Fibroblast of peridontal ligament (primary cell): ENCODE results near the gene SLIT3.
A peak's percentile ranks its signal among the peaks of the same experiment; 100 is the strongest.
"Not testable (repeated sequence)": the region's sequence is repeated elsewhere in the genome, so short reads cannot be mapped to it uniquely, and the experiment has no call there.

Experiments
- DNase-seq: peaks from one replicate; pipeline ENCODE4 v3.0.0-alpha.2; 2010; ENCODE audit errors: extremely low read depth

Gene SLIT3

DNA sequence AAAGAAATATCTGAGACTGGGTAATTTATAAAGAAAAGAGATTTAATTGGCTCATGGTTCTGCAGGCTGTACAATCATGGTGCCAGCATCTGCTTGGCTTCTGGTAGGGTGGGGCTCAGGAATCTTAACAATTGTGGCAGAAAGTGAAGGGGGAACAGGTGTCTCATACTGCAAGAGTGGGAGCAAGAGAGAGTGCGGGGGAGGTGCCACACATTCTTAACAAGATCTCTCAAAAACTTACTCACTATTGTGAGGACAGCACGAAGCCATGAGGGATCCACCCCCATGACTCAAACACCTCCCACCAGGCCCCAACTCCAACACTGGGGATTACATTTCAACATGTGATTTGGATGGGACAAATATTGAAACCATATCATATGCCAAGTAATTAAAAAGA is 651.6 kb downstream of the SLIT3 start:
- no peak for DNase-seq

DNA sequence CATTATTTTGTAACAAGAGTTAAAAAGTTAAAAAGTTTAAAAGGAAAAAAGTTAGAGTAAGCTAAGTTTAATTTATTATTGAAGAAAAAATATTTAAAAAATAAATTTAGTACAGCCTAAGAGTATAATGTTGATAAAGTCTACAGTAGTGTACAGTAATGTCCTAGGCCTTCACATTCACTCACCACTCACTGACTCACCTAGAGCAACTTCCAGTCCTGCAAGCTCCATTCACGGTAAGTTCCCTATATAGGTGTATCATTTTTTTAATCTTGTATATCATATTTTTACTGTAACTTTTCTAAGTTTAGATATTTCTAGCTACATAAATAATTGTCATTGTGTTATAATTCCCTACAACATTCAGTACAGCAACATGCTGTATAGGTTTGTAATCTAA is 652.4 kb downstream of the SLIT3 start:
- no peak for DNase-seq

DNA sequence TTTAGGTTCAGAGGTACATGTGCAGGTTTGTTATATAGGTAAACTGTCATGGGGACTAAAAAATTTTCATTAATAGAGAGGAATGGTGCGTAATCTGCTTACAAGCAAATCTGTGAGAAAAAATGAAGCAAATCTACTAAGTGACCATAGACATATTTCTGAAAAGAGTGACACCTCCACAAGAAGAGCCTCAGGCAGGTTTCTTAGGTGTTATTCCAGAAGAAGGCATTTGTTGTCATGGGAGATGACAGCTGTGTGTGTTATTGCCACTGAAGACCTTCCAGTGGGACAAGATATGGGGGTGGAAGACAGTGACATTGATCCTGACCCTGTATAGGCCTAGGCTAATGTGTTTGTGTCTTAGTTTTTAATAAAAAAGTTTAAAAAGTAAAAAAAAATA is 652.9 kb downstream of the SLIT3 start:
- no peak for DNase-seq

DNA sequence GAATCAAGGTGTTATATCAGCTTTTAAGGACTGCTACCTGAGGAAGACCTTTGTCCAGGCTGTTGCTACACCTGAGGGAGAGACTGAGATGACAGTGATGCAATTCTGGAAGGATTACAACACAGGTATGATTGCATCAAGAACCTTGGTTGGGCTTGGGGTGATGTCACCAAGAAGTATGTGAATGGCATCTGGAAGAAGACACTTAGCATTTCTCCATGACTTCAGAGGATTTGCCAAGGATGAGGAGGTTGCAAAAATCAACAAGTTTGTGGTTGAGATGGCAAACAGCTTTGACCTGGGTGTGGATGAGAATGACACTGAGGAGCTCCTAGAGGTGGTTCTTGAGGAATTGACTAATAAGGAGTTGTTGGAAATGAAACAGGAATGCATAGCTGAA is 653.9 kb downstream of the SLIT3 start:
- no peak for DNase-seq

DNA sequence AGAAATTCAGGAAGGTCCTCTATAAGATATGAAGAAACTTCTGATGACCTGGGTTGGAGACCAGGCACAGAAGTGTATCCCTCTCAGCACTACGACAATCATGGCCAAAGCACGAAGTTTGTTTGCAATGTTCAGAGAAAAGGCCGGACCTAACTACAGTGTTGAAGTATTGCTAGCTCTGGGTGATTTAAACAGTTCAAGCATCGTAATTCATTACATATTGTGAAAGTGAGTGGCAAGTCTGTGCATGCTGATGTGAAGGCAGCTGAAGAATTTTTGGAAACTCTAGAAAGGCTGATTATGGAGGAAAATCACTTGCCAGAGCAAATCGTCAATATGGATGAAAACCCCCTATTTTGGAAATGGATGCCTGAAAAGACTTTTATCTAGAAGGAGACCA is 654.6 kb downstream of the SLIT3 start:
- peak; percentile 25 for DNase-seq

DNA sequence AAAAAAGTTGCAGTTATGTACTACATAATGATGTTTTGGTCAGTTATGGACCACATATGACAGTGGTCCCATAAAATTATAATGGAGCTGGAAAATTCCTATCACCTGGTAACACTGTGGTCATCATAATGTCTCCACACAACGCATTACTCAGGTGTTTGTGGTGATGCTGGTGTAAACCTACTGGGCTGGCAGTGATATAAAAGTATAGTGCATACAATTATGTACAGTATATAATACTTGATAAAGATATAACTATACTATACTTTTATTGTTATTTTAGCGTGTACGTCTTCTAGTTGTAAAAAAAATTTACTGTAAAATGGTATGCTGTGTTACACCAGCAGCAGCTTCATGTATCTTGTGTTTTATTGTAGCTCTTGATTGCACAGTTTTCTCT is 655.7 kb downstream of the SLIT3 start:
- DNase-seq = no peak

DNA sequence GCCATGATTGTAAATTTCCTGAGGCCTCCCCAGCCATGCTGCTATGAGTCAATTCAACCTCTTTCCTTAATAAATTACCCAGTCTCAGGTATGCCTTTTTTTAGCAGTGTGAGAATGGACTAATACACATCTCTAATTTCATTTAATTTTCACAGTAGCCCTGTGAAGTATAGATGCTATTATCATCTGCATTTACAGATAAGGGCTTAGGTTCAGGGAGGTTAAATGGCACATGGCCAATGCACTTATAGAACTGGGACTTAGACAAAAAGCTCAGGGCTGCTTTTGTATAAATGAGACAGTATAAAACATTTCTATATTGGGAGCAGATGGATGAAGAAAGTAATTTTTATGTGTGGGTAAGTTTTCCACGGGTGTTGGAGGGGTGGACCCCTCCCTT is 658.9 kb downstream of the SLIT3 start:
- no peak for DNase-seq

DNA sequence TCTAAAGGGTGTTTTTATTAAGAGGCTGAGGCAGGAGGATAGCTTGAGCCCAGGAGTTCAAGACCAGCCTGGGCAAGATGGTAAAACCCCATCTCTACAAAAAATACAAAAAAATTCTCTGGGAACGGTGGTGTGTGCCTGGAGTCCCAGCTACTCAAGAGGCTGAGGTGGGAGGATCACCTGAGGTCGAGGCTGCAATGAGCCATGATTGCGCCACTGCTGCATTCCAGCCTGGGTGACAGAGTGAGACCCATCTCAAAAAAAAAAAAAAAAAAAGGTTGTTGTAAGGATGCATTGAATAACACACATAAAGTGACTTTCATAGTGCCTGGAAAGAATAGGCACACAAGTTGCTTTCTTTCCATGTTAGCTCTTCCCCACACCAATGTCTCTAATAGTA is 662.1 kb downstream of the SLIT3 start:
- not testable (repeated sequence) for DNase-seq

DNA sequence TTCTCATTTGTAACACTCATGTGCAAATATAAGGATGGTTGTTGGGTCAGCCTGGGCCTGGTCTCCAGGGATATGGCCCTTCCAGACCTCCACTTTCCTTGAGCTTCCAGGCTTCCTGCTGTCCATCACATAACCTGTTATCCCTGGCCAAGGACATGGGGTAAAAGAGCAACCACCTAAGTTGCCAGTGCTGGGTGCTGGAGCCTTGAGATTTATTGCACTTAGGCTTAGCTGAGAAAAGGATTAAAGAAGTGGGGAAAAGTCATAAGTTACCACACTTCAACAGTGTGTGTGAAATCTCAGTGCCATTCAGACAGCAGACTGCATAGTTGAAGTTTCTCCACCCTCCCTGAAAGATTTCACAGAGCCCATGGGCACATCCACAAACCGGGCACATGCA is 663.1 kb downstream of the SLIT3 start:
- no peak for DNase-seq

DNA sequence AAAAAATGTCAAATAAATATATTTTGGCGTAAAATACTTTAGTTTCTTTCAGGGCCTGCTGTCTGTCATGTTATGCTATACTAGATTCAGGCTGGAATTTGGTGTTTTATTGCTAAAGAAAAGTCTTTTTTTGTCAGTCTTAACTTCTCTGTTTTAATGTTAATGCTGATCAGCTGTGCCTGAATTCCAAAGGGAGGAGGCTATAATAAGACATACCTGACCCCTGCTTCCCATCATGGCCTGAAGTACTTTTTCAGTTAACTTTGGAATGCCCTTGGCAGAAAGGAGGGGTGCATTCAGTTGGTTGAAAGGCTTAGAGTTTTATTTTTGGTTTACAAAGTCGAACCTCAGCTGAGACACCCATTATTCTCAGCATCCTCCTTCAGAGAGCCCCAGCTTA is 663.7 kb downstream of the SLIT3 start:
- no peak for DNase-seq

DNA sequence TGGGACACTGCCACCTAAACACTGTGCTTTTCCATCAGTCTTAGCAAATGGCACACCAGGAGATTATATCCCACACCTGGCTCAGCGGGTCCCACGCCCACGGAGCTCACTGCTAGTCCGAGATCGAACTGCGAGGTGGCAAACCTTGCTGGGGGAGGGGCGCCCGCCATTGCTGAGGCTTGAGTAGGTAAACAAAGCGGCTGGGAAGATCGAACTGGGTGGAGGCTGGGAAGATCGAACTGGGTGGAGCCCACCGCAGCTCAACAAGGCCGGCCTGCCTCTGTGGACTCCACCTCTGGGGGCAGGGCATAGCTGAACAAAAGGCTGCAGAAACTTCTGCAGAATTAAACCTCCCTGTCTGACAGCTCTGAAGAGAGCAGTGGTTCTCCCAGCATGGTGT is 670.0 kb downstream of the SLIT3 start:
- not testable (repeated sequence) for DNase-seq

DNA sequence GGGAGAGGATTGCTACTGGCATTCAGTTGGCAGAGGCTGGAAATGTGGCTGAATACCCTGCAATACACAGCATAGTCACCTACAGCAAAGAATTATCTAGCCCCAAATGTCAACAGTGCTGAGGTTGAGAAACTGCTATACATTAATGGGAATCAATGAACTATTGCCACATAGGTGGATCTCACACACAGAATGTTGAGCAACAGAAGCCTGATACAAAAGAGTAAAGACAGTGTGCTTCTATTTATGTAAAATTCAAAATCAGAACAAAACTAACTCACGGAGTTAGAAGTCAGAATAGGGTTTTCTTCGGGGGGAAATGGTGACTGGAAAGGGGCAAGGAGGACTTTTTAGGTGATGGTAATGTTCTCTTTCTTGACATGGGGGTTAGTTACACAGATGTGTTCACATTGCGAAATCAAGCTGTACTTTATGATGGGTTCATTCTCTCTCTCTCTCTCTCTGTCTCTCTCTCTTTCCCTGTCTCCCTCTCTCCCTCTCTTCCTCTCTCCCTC is 676.0 kb downstream of the SLIT3 start:
- DNase-seq = no peak

DNA sequence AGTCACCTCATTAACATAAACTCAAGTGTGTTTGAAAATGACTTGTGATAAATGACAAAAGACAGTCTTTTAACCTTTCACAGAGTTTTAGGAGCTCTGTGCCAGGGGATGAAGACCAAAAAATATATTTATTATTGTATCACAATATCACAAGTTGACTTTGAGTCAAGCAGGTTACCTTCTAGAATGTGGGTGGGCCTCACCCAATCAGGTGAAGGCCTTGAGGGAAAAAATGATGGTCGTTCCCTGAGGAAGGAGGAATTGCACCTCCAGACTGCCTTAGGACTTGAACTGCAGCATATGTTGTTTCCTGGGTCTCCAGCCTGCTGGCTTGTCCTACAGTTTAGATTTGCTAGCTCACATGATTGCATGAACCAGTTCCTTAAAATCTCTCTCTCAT is 680.1 kb downstream of the SLIT3 start:
- no peak for DNase-seq

DNA sequence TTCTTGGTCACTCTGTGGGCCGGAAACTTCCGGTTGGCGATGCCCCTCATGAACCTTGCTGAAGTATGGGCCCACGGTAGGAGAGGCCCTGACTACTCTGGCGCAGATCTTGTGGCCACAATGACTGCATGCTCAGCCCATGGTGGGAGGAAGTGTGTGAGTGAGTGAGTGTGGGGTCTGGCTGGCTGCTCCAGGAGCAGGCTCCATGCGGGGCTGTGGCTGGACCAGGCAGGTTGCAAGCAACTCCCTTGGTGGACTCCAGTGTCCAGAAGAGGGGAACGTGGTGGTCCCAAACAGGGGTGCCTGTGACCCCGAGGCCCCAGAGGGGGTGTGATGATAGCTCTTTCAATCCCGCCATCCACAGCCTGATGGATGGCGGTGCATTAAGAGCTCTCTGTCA is 686.3 kb downstream of the SLIT3 start:
- DNase-seq = no peak

DNA sequence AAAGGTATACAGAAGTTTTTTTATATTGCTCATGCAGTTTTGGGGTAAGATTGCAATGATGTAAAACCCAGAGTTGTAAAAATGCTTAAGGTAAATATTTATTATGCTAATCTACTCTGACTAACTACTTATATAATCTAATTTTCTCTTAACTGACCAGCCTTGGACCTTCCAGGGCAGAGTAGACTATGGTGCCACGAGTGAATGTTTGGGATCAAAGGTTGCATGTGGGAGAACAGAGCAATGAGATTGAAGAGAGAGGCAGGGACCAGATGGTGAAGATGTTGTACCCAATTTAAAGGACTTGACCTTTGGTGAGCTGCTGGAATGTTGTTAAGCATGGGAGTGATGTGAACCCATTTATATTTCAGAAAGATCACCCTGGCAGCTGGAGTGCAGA is 686.9 kb downstream of the SLIT3 start:
- DNase-seq = no peak

DNA sequence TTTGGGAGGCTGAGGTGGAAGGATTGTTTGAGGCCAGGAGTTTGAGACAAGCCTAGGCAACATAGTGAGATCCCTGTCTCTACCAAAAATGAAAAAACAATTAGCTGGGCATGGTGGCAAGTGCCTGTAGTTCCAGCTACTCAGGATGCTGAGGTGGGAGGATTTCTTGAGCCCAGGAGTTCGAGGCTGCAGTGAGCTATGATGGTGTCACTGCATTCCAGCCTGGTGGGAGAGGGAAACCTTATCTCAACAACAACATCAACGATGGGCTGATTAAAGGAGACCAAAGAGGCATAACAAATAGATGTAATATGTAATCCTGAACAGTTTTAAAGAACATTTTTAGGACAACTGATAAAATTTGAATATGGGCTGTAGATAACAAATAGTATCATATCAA is 687.5 kb downstream of the SLIT3 start:
- DNase-seq = no peak

DNA sequence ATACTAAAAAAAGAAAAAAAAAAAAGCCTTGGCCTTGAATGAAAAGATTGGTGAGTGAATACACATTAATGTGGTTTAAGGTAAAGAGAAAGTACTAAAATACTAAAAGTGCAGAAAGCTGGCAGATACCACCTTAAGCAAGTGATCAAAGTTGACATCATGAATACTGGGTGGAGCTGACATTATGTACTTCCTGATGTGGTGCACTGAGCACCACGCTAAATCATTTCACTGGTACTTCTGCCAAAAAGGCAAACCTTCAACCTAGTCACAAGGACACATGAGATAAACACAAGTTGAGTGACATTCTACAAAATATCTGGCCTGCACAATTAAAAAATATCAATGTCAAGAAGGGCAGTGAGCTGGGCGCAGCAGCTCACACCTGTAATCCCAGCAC is 687.9 kb downstream of the SLIT3 start:
- no peak for DNase-seq

DNA sequence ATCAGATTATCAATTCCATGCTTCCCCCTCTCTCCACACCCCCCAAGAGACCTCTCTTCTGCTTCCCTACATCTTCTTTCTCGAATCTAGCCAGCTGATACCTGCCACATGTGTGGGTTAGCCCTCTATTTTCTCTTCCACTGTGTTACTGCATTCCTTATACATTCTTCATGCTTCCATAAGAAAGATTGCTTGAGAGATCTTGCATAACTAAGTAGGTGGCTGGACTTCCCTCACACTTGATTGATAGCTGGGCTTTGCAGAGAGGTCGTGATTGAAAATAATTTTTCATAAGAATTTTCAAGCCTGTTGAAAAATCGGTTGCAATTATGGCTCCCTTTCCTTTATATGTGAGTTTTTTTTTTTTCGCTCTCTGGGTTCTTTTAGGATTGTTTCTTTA is 688.8 kb downstream of the SLIT3 start:
- DNase-seq = no peak
